ENCODE results near the gene SLC38A1. TPM values are rescaled to one million over a fixed set of nuclear protein-coding genes. Genes with fewer than 3 reads are reported as not detected.
A peak's percentile ranks its signal among the peaks of the same experiment; 100 is the strongest.

The SLC38A1 gene
- total RNA-seq, 4 donors from 2014 or later = 173 to 200 (median 193) TPM

GRCh38 chr12:46260913-46261476 is 7.8 kb downstream of the SLC38A1 start:
- no peak for TF ChIP-seq EP300 (IDR thresholded peaks at IDR 0.05)
- TF ChIP-seq POLR2AphosphoS5 (IDR thresholded peaks at IDR 0.05) = no peak
- TF ChIP-seq POLR2A (IDR thresholded peaks at IDR 0.05; ENCODE audit: low read depth) = no peak
- TF ChIP-seq CTCF (IDR thresholded peaks at IDR 0.05) = no peak

GRCh38 chr12:46260124-46260912 is 8.5 kb downstream of the SLC38A1 start:
- H3K9me3 ChIP-seq = no peaks in the 10 kb centered on the region
- H3K27me3 ChIP-seq = no peaks in the 10 kb centered on the region
- peak overlapping the region; percentile 73 to 86 (median 77) for H3K27ac ChIP-seq (replicated peaks in 1 of 4)
- intact Hi-C loops (cut with DNase I) = loop anchor here (5.0 kb wide), 1 partner anchor 38 kb away; no protein-coding TSS in a partner anchor
- H3K36me3 ChIP-seq = no peaks in the 10 kb centered on the region
- no peak for DNase-seq (ENCODE audit: extremely low spot score)
- 42% methylated on average over 5 of the region's 5 CpGs for WGBS
- H3K4me1 ChIP-seq = peaks cover 57 to 93% (median 88%) of the 10 kb centered on the region in 4 donors
- no peak for TF ChIP-seq EP300 (IDR thresholded peaks at IDR 0.05)
- TF ChIP-seq POLR2AphosphoS5 (IDR thresholded peaks at IDR 0.05) = peak in 1 of 2 donors; percentile 48
- TF ChIP-seq POLR2A (IDR thresholded peaks at IDR 0.05; ENCODE audit: low read depth) = no peak
- no peak for TF ChIP-seq CTCF (IDR thresholded peaks at IDR 0.05)
- H3K4me3 ChIP-seq = peak overlapping the region in 2 of 4 donors; percentile 0 to 17

More at GRCh38 chr12:46260913-46261476, 7.8 kb downstream of the SLC38A1 start:
- no peaks in the 10 kb centered on the region for H3K36me3 ChIP-seq
- H3K4me1 ChIP-seq = peaks cover 52 to 94% (median 88%) of the 10 kb centered on the region in 4 donors
- no peaks in the 10 kb centered on the region for H3K9me3 ChIP-seq
- peak overlapping the region; percentile 73 to 86 (median 77) for H3K27ac ChIP-seq (replicated peaks in 1 of 4)
- intact Hi-C loops (cut with DNase I) = loop anchor here (5.0 kb wide), 1 partner anchor 39 kb away; no protein-coding TSS in a partner anchor
- DNase-seq (ENCODE audit: extremely low spot score) = no peak
- H3K4me3 ChIP-seq = peak overlapping the region in 2 of 4 donors; percentile 0 to 17
- 57% methylated on average over 2 of the region's 2 CpGs for WGBS
- no peaks in the 10 kb centered on the region for H3K27me3 ChIP-seq

GRCh38 chr12:46259713-46260112 is 9.1 kb downstream of the SLC38A1 start:
- H3K36me3 ChIP-seq = no peaks in the 10 kb centered on the region
- 50% methylated on average over 1 of the region's 1 CpG for WGBS
- peaks cover 57 to 93% (median 86%) of the 10 kb centered on the region in 4 donors for H3K4me1 ChIP-seq
- intact Hi-C loops (cut with DNase I) = loop anchor here (5.0 kb wide), 1 partner anchor 37 kb away; no protein-coding TSS in a partner anchor
- DNase-seq (ENCODE audit: extremely low spot score) = no peak
- no peaks in the 10 kb centered on the region for H3K9me3 ChIP-seq
- H3K4me3 ChIP-seq = peak overlapping the region in 1 of 4 donors; percentile 0
- peak overlapping the region; percentile 73 to 86 (median 77) for H3K27ac ChIP-seq (replicated peaks in 1 of 4)
- H3K27me3 ChIP-seq = no peaks in the 10 kb centered on the region
- TF ChIP-seq POLR2A (IDR thresholded peaks at IDR 0.05; ENCODE audit: low read depth) (no peak), POLR2AphosphoS5 (IDR thresholded peaks at IDR 0.05) (no peak), CTCF (IDR thresholded peaks at IDR 0.05) (no peak), EP300 (IDR thresholded peaks at IDR 0.05) (no peak)

- H3K27me3 ChIP-seq = no peaks in the 10 kb centered on the region
- no peaks in the 10 kb centered on the region for H3K9me3 ChIP-seq
- TF ChIP-seq EP300 (IDR thresholded peaks at IDR 0.05) (no peak), CTCF (IDR thresholded peaks at IDR 0.05) (no peak), POLR2A (IDR thresholded peaks at IDR 0.05; ENCODE audit: low read depth) (no peak), POLR2AphosphoS5 (IDR thresholded peaks at IDR 0.05) (no peak)
- intact Hi-C loops (cut with DNase I) = no loop called here
- H3K27ac ChIP-seq (replicated peaks in 1 of 4) = peak overlapping the region; percentile 18 to 86 (median 75)
- no peak overlapping the region for H3K4me3 ChIP-seq
- peaks cover 0 to 5% (median 0%) of the 10 kb centered on the region in 4 donors for H3K36me3 ChIP-seq
- WGBS = 91% methylated on average over 4 of the region's 4 CpGs
- H3K4me1 ChIP-seq = peaks cover 54 to 93% (median 86%) of the 10 kb centered on the region in 4 donors
- DNase-seq (ENCODE audit: extremely low spot score) = no peak
These were observed 9.8 kb downstream of the SLC38A1 start for GRCh38 chr12:46259071-46259470.

All from esophagus muscularis mucosa (tissue), 4 donors.